Liver (tissue), 9 donors: Measurements from ENCODE around the gene M1AP. TPM values are rescaled to one million over a fixed set of nuclear protein-coding genes. Genes with fewer than 3 reads are reported as not detected.

Experiments
- DNase-seq: peaks from one replicate; pipeline ENCODE4 v3.0.0-alpha.2; 2017; ENCODE audit warnings: low spot score
- H3K27ac ChIP-seq, 2 donors: one replicate each; pipeline ENCODE4 v1.7.0; 2013; ENCODE audit warnings: inconsistent platforms in 2 of 2, low read length in 2 of 2, control low read depth in 1 of 2, low read depth in 1 of 2, mild to moderate bottlenecking in 1 of 2
- H3K27me3 ChIP-seq, 4 donors: one replicate each; pipeline versions ENCODE4 v1.6.1 to v1.7.0; 2013; ENCODE audit warnings: low read length in 3 of 4, inconsistent platforms in 1 of 4, mild to moderate bottlenecking in 1 of 4, moderate library complexity in 1 of 4; ENCODE audit not compliant: control insufficient read depth in 4 of 4, insufficient read depth in 4 of 4
- H3K36me3 ChIP-seq, 4 donors: one replicate each; pipeline versions ENCODE4 v1.6.1 to v1.7.0; 2013; ENCODE audit warnings: low read length in 3 of 4, mild to moderate bottlenecking in 3 of 4, low read depth in 1 of 4, moderate library complexity in 1 of 4; ENCODE audit not compliant: control insufficient read depth in 4 of 4, insufficient read depth in 3 of 4
- H3K4me1 ChIP-seq, 4 donors: one replicate each; pipeline versions ENCODE4 v1.6.1 to v1.7.0; 2013; ENCODE audit warnings: low read length in 3 of 4, mild to moderate bottlenecking in 3 of 4, moderate library complexity in 1 of 4; ENCODE audit not compliant: control insufficient read depth in 4 of 4, insufficient read depth in 4 of 4
- H3K4me3 ChIP-seq, 3 donors: one replicate each; pipeline versions ENCODE4 v1.6.1 to v1.7.0; 2013; ENCODE audit warnings: low read length in 3 of 3, control low read depth in 1 of 3, low read depth in 1 of 3, mild to moderate bottlenecking in 1 of 3
- H3K9ac ChIP-seq, 2 donors: one replicate each; pipeline ENCODE4 v1.7.0; 2013; ENCODE audit warnings: low read length in 2 of 2, mild to moderate bottlenecking in 2 of 2, moderate library complexity in 2 of 2, control low read depth in 1 of 2, low read depth in 1 of 2
- H3K9me3 ChIP-seq, 4 donors: one replicate each; pipeline versions ENCODE4 v1.6.1 to v1.7.0; 2013; ENCODE audit warnings: low read length in 3 of 4; ENCODE audit not compliant: control insufficient read depth in 4 of 4
- ATF3 ChIP-seq: IDR thresholded peaks from 2 replicates; pipeline ENCODE4 v1.6.1; 2016; ENCODE audit warnings: antibody characterized with exemption
- EGR1 ChIP-seq, 2 donors: IDR thresholded peaks; 2 replicates each; pipeline ENCODE4 v1.6.1; 2016 to 2018; ENCODE audit warnings: antibody characterized with exemption in 2 of 2, low read depth in 2 of 2
- FOXA1 ChIP-seq: IDR thresholded peaks from 2 replicates; pipeline ENCODE4 v1.6.1; 2016; ENCODE audit warnings: antibody characterized with exemption
- FOXA2 ChIP-seq: IDR thresholded peaks from 2 replicates; pipeline ENCODE4 v1.6.1; 2016; ENCODE audit warnings: antibody characterized with exemption
- GABPA ChIP-seq, 2 donors: IDR thresholded peaks in 1 of 2; conservative IDR thresholded peaks in 1 of 2; 2 replicates each; pipeline ENCODE4 v1.6.1; 2016; ENCODE audit warnings: antibody characterized with exemption in 2 of 2, mild to moderate bottlenecking in 1 of 2, moderate library complexity in 1 of 2
- HNF4A ChIP-seq, 2 donors: conservative IDR thresholded peaks; 2 replicates each; pipeline ENCODE4 v1.6.1; 2016; ENCODE audit warnings: antibody characterized with exemption in 2 of 2, mild to moderate bottlenecking in 2 of 2
- HNF4G ChIP-seq: IDR thresholded peaks from 2 replicates; pipeline ENCODE4 v1.6.1; 2016; ENCODE audit warnings: antibody characterized with exemption
- JUND ChIP-seq, 2 donors: IDR thresholded peaks; 2 replicates each; pipeline ENCODE4 v1.6.1; 2016; ENCODE audit warnings: antibody characterized with exemption in 2 of 2
- MAX ChIP-seq: IDR thresholded peaks from 2 replicates; pipeline ENCODE4 v1.6.1; 2016; ENCODE audit warnings: antibody characterized with exemption
- NR2F2 ChIP-seq: IDR thresholded peaks from 2 replicates; pipeline ENCODE4 v1.6.1; 2016; ENCODE audit warnings: antibody characterized with exemption
- RAD21 ChIP-seq, 2 donors: IDR thresholded peaks; 2 replicates each; pipeline ENCODE4 v1.6.1; 2016; ENCODE audit warnings: antibody characterized with exemption in 2 of 2, mild to moderate bottlenecking in 2 of 2
- REST ChIP-seq: IDR thresholded peaks from 2 replicates; pipeline ENCODE4 v1.6.1; 2016; ENCODE audit warnings: antibody characterized with exemption, mild to moderate bottlenecking
- RXRA ChIP-seq, 2 donors: IDR thresholded peaks; 2 replicates each; pipeline ENCODE4 v1.6.1; 2017 to 2018; ENCODE audit warnings: antibody characterized with exemption in 2 of 2, mild to moderate bottlenecking in 1 of 2
- SP1 ChIP-seq: IDR thresholded peaks from 2 replicates; pipeline ENCODE4 v1.6.1; 2018; ENCODE audit warnings: antibody characterized with exemption, mild to moderate bottlenecking
- TAF1 ChIP-seq: conservative IDR thresholded peaks from 2 replicates; pipeline ENCODE4 v1.6.1; 2016; ENCODE audit warnings: antibody characterized with exemption, mild to moderate bottlenecking
- YY1 ChIP-seq: IDR thresholded peaks from 2 replicates; pipeline ENCODE4 v1.6.1; 2016; ENCODE audit warnings: antibody characterized with exemption, mild to moderate bottlenecking
- ZBTB33 ChIP-seq: IDR thresholded peaks from 2 replicates; pipeline ENCODE4 v1.6.1; 2016; ENCODE audit warnings: antibody characterized with exemption
- WGBS: extraction: QIAGEN DNeasy Blood & Tissue Kit; methylation state at CpG from one replicate; pipeline ENCODE4 v1.1.7; 2013; 5-methylcytosine and 5-hydroxymethylcytosine counted together
- polyA plus RNA-seq, 2 donors: library from polyadenylated mRNA; stranded (reverse) in 1 of 2; unstranded in 1 of 2; fragments of 200-250 nt in 1 of 2; fragments of >200 nt in 1 of 2; fragmentation: Nextera tagmentation in 1 of 2; extraction: Ambion mirVana in 1 of 2; gene quantifications; one replicate each; pipeline versions ENCODE4 v1.2.1 to v1.2.3, GENCODE V29; 2013 to 2015
- total RNA-seq, 2 donors: library from RNA; depleted of rRNA; stranded (reverse); fragments of >200 nt; gene quantifications; one replicate each; pipeline ENCODE4 v1.2.3, GENCODE V29; 2014
- TF ChIP-seq, protein P1 (sequence below): fragments of 150-350 bp; IDR thresholded peaks from 2 replicates; pipeline ENCODE4 v1.5.1; 2017; ENCODE audit warnings: improper control_type of control experiment, low read depth, low read length; ENCODE audit not compliant: missing input control
- donor health status: healthy.
- donor health status: healthy.
- donor health status: healthy.
- donor health status: healthy.
- donor health status: healthy.

The M1AP gene
- total and polyA plus RNA-seq, 4 donors: under 0.01 to 0.38 (median 0.08) TPM

- TF ChIP-seq RAD21 (IDR thresholded peaks at IDR 0.05): no peak
- no peak for TF ChIP-seq EGR1 (IDR thresholded peaks at IDR 0.05; ENCODE audit: low read depth in 2 of 2)
- TF ChIP-seq ZBTB33: no peak
- TF ChIP-seq RXRA (IDR thresholded peaks at IDR 0.05): no peak
- TF ChIP-seq NR2F2: no peak
- TF ChIP-seq TAF1: no peak
- TF ChIP-seq, protein P1, sequence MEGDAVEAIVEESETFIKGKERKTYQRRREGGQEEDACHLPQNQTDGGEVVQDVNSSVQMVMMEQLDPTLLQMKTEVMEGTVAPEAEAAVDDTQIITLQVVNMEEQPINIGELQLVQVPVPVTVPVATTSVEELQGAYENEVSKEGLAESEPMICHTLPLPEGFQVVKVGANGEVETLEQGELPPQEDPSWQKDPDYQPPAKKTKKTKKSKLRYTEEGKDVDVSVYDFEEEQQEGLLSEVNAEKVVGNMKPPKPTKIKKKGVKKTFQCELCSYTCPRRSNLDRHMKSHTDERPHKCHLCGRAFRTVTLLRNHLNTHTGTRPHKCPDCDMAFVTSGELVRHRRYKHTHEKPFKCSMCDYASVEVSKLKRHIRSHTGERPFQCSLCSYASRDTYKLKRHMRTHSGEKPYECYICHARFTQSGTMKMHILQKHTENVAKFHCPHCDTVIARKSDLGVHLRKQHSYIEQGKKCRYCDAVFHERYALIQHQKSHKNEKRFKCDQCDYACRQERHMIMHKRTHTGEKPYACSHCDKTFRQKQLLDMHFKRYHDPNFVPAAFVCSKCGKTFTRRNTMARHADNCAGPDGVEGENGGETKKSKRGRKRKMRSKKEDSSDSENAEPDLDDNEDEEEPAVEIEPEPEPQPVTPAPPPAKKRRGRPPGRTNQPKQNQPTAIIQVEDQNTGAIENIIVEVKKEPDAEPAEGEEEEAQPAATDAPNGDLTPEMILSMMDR: no peak
- TF ChIP-seq JUND (IDR thresholded peaks at IDR 0.05): no peak
- no peak for TF ChIP-seq HNF4A (conservative IDR thresholded peaks at IDR 0.05)
- TF ChIP-seq MAX: no peak
- TF ChIP-seq YY1: no peak
- no peak for TF ChIP-seq FOXA1
- no peak for TF ChIP-seq ATF3
- no peak for TF ChIP-seq HNF4G
- TF ChIP-seq GABPA (IDR thresholded peaks at IDR 0.05 in 1 of 2, conservative IDR thresholded peaks at IDR 0.05 in 1 of 2): no peak
- TF ChIP-seq SP1: no peak
- TF ChIP-seq FOXA2: no peak
- no peak for TF ChIP-seq REST
- no peak for DNase-seq
- Histone ChIP-seq H3K36me3 (peaks cover 9 to 20% (median 17%) of the 10 kb centered on the region in 4 donors), H3K27me3 (peaks cover 0 to 3% (median 0%) of the 10 kb centered on the region in 4 donors), H3K9ac (no peak overlapping the region), H3K4me1 (peaks cover 6 to 14% (median 11%) of the 10 kb centered on the region in 4 donors), H3K27ac (no peak overlapping the region), H3K9me3 (no peaks in the 10 kb centered on the region), H3K4me3 (no peak overlapping the region)
- 89% methylated on average over 9 of the region's 9 CpGs for WGBS
Observed at GRCh38 chr2:74524005-74524404, 124.1 kb downstream of the M1AP start.
